GM23338 (cell line): ENCODE results near the gene NOVA1.

Experiments
- CREB1 ChIP-seq: fragments of 250-450 bp; sonication (Bioruptor Pico); IDR thresholded peaks from 2 replicates; pipeline ENCODE4 v1.5.0; 2020; ENCODE audit warnings: low read depth, mild to moderate bottlenecking, moderate library complexity
- EZH2 ChIP-seq: fragments of 200-600 bp; sonication (generic); IDR thresholded peaks from one replicate; pipeline ENCODE4 v1.8.0; 2017; ENCODE audit warnings: antibody characterized with exemption, mild to moderate bottlenecking, low read depth; ENCODE audit not compliant: unreplicated experiment
- EZH2phosphoT487 ChIP-seq: fragments of 200-600 bp; sonication (generic); IDR thresholded peaks from one replicate; pipeline ENCODE4 v1.8.1; 2018; ENCODE audit warnings: antibody characterized with exemption; ENCODE audit not compliant: unreplicated experiment
- NANOG ChIP-seq: IDR thresholded peaks from 2 replicates; pipeline ENCODE4 v1.6.1; 2016; ENCODE audit warnings: antibody characterized with exemption, borderline replicate concordance
- POLR2AphosphoS5 ChIP-seq: IDR thresholded peaks from 2 replicates; pipeline ENCODE4 v1.6.1; 2016; ENCODE audit warnings: antibody characterized with exemption, low read depth
- STAT1 ChIP-seq: IDR thresholded peaks from one replicate; pipeline ENCODE4 v1.6.1; 2016; ENCODE audit warnings: antibody characterized with exemption; ENCODE audit not compliant: unreplicated experiment
- ZNF331 ChIP-seq: fragments of 250-450 bp; sonication (Bioruptor Pico); IDR thresholded peaks from 2 replicates; pipeline ENCODE4 v1.5.0; 2020; ENCODE audit warnings: low read depth, mild to moderate bottlenecking, moderate library complexity
- TF ChIP-seq, protein P1 (sequence below), 2 experiments: fragments of 200-600 bp in 1 of 2; sonication (generic) in 1 of 2; conservative IDR thresholded peaks; 2 replicates each; pipeline versions ENCODE4 v1.5.1 to v1.6.1; 2016 to 2017; ENCODE audit warnings: antibody characterized with exemption in 2 of 2, low read depth in 2 of 2, mild to moderate bottlenecking in 2 of 2, moderate library complexity in 1 of 2
- TF ChIP-seq, protein P2 (sequence below): IDR thresholded peaks from one replicate; pipeline ENCODE4 v1.6.1; 2018; ENCODE audit warnings: antibody characterized with exemption; ENCODE audit not compliant: unreplicated experiment

DNA sequence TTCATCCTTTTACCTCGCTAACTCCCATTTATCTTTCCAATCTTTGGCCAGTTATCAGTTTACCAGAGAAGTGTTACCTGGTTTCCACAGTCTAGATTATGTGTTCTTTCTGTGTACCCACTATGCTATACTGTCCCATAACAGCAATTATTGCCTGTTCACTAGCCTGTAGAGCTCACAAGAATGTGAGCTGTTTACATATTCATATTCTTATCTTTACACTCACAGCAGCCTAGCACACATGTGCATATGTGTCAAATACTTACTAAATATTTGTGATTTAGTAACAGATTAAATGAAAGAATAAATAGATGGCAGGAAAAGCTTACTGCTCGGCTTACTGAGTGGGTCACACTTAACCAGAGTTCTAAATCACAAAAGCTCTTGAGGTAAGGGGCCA lies 97.8 kb downstream of the NOVA1 start:
- TF ChIP-seq, protein P1, sequence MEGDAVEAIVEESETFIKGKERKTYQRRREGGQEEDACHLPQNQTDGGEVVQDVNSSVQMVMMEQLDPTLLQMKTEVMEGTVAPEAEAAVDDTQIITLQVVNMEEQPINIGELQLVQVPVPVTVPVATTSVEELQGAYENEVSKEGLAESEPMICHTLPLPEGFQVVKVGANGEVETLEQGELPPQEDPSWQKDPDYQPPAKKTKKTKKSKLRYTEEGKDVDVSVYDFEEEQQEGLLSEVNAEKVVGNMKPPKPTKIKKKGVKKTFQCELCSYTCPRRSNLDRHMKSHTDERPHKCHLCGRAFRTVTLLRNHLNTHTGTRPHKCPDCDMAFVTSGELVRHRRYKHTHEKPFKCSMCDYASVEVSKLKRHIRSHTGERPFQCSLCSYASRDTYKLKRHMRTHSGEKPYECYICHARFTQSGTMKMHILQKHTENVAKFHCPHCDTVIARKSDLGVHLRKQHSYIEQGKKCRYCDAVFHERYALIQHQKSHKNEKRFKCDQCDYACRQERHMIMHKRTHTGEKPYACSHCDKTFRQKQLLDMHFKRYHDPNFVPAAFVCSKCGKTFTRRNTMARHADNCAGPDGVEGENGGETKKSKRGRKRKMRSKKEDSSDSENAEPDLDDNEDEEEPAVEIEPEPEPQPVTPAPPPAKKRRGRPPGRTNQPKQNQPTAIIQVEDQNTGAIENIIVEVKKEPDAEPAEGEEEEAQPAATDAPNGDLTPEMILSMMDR (conservative IDR thresholded peaks at IDR 0.05; ENCODE audit: low read depth in 2 of 2), result no peak
- TF ChIP-seq STAT1, result no peak
- no peak for TF ChIP-seq EZH2
- no peak for TF ChIP-seq EZH2phosphoT487
- TF ChIP-seq, protein P2, sequence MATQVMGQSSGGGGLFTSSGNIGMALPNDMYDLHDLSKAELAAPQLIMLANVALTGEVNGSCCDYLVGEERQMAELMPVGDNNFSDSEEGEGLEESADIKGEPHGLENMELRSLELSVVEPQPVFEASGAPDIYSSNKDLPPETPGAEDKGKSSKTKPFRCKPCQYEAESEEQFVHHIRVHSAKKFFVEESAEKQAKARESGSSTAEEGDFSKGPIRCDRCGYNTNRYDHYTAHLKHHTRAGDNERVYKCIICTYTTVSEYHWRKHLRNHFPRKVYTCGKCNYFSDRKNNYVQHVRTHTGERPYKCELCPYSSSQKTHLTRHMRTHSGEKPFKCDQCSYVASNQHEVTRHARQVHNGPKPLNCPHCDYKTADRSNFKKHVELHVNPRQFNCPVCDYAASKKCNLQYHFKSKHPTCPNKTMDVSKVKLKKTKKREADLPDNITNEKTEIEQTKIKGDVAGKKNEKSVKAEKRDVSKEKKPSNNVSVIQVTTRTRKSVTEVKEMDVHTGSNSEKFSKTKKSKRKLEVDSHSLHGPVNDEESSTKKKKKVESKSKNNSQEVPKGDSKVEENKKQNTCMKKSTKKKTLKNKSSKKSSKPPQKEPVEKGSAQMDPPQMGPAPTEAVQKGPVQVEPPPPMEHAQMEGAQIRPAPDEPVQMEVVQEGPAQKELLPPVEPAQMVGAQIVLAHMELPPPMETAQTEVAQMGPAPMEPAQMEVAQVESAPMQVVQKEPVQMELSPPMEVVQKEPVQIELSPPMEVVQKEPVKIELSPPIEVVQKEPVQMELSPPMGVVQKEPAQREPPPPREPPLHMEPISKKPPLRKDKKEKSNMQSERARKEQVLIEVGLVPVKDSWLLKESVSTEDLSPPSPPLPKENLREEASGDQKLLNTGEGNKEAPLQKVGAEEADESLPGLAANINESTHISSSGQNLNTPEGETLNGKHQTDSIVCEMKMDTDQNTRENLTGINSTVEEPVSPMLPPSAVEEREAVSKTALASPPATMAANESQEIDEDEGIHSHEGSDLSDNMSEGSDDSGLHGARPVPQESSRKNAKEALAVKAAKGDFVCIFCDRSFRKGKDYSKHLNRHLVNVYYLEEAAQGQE, result no peak
- TF ChIP-seq POLR2AphosphoS5, result no peak
- no peak for TF ChIP-seq ZNF331 (CRISPR knock-in tag)
- no peak for TF ChIP-seq CREB1 (CRISPR knock-in tag)
- TF ChIP-seq NANOG, result no peak
